Activated CD8-positive, alpha-beta memory T cell treated with anti-CD3 and anti-CD28 coated beads for 1 hour (primary cell): ENCODE data around the gene FANK1.

Experiments used
- DNase-seq, 2 donors: peaks; one replicate each; pipeline ENCODE4 v3.0.0-alpha.2; 2020; ENCODE audit warnings: low read depth in 1 of 2; ENCODE audit errors: extremely low read depth in 1 of 2

FANK1 gene

DNA sequence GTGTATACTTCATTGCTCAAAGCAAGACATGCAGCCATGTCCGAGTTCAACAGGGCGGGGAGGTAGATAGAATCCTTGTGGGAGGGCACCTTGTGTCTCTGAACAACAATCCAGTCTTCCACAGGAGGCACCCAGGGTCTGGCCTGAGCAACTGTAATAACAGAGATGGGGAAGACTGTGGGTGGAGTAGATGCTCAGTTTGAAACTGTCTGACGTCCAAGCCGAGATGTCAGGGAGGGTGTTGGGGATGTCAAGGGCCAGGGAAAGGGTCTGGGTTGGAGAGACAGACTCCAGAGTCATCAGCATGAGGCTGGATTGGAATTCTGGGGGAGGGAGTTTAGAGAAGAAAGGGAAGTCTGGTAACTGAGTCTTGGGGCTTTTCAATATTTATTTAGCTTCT is 88.0 kb downstream of the FANK1 start:
- DNase-seq: no peak

DNA sequence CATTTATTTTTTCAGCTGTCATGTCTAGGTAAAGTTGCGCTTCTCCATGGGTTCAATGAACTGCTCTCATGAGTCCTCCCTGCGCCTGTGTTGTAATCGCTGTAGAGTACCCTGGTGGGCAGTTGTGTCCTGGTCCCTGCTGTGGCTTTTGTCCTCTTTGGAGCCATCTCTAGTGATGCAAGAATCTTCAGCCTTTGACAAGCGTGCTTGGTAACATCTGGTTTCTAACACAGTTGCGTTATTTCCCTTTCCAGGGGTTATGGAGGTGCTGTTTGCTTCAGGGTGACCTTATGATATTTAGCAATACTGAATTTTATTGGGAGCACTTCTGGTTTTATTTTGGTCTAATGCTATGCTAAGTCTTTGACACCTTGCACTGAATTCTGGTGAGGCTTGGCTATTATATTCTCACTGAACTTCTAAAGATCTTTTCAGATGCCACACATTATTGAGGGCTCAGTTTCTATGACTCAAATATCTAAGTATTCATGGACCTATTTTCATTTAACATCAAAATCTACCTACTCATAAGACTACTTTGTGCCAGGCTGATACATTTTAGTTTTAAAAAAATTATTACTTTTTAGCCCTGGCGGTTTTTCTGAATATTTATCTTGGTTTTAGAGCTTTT is 88.6 kb downstream of the FANK1 start:
- DNase-seq: no peak

DNA sequence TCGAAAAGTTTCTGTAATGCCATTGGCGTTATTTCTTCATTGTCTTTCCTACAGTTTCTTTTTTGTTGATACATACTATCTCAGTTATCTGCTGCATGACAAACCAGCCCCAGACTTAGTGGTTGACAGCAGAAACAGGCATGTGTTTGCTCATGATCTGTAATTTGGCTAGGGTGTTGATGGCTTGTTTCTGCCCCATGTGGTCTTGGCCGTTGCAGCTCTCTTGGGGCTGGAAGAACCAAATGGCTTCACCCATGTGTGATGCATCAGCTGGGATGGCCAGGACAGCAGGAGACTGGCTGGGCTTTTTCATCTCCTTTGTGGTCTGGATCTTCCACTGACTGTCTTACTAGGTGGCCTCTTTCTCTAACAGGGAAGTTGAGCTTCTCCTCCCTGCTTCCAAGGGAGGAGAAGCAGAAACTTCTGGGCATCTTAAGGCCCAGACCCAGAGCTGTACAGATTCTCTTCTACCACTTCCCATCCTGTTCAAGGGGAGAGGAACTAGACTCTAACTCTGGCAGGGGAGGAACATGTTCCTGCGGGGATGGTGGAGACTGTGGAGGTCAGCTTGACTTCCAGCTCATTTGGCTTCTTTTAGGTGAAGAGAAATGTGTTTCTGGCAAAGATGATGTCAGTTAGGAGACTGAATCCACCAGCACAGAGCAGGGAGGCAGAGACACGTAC is 89.3 kb downstream of the FANK1 start:
- no peak for DNase-seq

DNA sequence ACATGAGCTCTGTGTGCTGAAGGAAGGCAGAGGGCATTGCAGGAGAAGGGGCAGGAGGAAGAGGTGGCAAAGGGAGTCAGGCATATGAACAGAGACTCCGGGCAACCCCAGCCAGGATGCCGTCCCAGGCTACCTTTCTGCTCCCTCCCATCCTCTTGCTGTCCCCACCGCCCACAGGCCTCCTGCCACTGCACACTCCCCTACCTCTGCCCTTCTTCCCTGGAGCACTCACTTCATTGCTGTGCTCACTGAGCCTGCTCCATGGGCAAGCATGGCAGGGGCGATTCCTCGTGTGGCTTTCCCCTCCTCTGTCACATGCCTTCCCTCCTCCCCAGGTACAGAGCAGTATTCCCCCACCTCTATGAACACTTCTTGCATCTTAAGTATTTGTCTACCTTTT is 93.4 kb downstream of the FANK1 start:
- no peak for DNase-seq

DNA sequence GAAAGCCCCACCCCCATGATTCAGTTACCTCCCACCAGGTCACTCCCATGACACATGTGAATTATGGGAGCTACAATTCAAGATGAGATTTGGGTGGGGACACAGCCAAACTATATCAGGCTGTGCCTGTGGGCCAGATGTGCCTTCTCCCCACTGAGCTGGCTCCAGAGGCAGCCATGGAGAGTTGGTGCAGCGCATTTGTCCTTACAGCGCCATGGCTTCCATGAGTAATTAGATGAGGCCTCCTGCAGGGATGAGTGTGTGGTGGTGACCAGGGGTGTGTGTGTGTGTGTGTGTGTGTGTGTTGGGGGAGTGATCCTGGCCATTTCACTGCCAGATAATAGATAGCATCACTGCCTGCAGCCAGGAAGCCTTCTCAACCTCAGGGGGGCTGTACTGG is 94.6 kb downstream of the FANK1 start:
- no peak for DNase-seq

DNA sequence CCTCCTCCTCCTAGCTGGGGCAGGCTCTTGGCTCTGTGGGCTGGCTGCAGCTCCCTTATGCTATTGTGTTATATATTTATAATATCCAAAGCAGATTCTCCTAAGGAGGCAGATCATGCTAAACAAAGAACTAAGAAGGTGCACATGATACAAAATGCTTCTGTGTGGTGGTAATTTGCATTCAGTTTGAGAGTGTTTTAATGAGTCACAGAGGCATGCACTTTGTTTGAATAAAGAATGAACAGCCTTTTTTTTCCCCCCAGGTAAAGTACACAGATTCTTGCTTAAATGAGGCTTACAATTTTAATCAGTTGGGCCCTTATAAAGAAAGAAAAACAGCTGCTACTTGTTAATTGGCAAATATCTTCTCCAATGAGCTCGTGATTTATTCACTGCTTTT is 95.0 kb downstream of the FANK1 start:
- DNase-seq: no peak

DNA sequence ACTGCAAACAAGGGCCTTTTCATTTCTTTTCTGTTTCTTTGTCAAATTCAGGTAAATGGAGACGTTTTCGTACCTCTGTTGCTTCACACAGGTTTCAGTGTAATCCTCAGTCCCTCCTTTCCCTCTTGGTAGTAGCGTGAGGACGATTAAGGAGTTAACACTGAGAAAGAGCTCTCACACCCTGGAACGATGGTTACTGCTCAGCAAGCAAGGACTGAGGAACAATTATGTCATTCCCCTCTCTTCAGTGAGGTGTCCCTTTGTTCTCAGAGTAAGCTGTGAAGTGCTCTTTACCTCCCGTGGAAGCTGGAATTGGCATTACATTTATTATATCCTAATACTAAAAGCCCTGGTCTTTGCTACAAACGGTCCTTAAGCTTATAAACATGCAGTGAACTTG is 95.9 kb downstream of the FANK1 start:
- no peak for DNase-seq

DNA sequence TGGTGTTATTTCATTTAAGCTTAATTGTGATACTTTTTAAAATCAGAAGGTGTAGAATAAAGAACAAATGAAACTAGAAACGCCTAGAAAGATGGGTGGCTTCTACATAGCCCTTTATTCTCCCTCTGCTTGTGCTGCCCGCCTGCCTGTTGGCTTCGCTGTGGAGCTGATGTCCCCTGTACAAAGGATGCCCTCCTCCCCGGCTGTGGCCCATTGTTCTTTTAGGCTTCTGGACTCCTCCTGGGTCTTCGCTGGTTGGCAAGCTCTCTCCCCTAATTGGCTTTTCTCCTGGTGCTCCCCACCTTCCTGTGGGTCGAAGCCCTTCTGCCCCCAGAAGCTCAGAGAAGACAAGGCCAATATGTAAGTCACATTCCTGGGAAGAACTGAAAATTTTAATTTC is 98.2 kb downstream of the FANK1 start:
- DNase-seq: no peak

DNA sequence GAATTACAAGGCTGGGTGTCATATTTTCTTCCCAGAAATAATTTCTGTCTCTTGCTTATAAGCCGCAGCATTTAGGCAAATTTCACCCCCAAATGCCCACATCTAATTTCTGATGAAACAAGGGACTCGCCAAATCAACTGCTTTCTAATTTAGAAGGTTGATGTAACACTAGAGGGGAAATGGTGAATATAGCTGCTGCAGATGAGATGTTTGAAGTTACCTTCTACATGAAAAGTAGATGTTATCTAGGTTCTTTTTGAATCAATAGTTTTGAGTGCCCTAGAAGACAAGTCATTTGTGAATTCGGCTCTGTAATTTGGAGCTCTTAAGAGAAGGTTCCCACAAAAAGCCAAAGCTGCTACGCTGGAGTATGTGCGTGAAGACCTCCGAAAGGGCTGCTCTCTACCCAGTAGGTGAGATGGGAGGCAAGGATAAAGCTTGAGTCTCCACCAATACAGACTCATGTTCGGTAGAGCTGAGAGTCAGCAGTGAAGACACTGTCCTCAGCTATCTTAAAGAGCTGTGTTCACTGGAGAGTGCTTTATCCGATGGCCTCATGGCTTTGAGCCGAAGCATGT is 99.5 kb downstream of the FANK1 start:
- DNase-seq: no peak

DNA sequence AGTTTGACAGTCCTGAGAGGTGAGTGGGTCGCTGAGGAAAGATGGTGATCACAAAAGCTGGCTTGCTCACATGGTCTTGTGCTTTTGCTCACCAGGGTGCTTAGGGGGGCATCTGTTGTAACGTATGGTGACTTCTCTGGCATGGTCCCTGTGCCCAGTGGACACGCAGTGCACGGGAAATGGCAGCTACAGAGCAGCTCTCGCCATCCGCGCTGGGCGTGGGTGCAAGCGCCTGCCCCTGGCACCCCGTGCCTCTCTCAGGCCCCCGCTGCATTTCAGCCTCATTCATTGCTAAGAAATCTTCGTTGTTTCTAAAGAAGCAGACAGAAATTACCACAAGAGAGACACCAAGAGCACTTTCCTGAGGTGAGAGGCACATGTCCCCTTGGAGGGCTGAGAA is 101.2 kb downstream of the FANK1 start:
- no peak for DNase-seq

DNA sequence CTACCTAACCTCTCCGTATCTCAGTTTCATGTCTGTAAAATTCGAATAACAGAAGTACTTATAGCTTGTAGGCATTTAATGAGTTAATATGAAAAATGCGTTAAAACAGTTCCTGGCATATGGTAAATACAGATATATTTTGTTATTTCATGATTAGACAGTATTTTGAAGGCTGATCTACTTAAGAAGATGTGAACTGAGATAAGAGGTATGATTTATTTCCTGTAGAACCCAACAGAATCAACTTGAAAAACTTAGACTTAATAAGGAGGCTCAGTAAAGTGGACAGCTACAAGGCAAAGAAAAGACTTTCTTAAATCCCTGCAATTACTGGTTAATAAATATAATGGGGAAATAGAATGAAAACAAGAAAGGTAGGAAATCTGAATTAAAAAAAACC is 103.3 kb downstream of the FANK1 start:
- no peak for DNase-seq

DNA sequence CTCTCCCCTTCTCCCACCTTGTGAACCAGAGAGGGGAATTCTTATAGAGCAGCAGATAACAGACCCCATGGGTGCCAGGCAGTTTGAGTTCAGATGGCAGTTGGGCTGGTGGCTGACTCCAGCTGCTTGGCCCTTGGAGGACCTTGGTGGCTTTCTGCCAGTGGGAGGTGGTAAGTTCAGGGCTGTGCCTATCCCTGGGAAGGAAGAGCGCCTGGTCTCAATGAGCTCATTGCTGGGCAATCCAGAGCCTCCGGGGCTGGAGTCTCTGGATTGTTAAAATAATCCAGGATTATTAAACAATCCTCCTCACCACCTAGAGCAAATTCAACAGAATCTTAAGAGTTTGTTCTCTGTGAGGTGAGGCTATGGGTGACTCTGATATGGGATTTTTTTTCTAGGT is 105.2 kb downstream of the FANK1 start:
- DNase-seq: no peak

DNA sequence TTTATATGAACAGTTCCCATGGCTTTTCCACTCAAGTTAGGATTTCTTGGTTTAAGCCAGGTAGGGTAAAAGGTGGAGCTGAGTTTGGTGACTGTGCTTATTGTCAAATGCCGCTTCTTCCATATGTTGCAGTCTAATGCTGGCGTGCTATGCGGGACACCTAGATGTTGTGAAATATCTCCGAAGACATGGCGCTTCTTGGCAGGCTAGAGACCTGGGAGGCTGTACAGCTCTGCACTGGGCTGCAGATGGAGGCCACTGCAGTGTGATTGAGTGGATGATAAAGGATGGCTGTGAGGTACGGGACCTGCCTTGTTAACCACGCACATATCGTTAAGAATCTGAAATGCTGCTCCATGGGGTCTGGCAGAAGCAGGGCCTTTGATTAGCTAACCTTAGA is 108.4 kb downstream of the FANK1 start:
- DNase-seq: no peak

DNA sequence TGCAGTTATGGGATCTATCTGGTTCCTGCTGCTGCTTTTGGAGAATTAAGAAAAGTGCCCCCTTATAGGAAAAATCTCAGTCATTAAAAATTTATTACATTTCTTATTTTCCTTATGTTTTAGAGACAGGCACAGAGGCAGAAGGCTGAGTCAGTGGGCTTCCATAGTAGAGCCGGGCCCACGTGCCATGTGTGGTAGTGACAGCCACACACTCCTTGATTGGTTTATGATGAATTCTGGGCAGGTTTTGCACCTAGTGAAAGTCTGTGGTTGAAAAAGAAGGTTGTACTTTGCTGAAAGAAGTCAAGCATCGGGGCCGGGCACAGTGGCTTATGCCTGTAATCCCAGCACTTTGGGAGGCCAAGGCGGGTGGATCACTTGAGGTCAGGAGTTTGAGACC is 109.9 kb downstream of the FANK1 start:
- DNase-seq: no peak

DNA sequence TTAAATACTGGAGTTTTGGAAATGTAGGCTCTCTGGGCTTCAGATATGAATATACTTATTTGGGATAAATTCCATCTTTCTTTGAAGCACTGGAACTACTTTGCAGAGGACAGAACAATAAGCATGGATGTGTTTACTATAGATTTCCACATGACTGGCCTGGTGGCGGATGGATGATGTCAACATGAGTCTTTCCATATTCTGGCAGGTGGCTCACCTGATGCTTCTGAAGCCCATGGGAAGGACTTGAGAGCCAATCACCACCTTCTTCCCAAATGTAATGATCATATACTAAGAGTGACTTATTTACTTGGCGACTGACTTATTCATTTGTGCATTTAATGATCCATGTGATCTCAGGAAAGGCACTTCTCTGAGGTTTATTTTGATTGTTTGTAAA is 110.5 kb downstream of the FANK1 start:
- DNase-seq: no peak

DNA sequence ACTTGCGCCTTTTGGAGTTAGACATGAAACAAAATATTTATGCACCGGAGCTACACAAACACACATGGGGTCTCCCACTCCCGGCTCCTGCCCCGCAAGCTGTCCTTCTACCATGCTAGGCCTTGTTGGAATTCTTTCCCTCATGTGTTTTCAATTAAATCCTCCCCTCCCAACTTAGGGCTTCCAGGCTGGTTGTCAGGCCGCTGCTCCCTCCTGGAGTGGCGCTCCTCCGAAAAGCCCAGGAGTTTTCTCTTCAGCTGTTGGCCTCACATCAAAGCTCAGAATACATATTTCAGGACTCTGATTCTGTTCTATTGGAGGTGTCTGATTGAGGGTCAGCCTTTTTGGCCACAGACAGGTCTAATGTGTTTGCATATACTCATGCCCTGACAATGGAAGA is 113.3 kb downstream of the FANK1 start:
- DNase-seq: no peak

DNA sequence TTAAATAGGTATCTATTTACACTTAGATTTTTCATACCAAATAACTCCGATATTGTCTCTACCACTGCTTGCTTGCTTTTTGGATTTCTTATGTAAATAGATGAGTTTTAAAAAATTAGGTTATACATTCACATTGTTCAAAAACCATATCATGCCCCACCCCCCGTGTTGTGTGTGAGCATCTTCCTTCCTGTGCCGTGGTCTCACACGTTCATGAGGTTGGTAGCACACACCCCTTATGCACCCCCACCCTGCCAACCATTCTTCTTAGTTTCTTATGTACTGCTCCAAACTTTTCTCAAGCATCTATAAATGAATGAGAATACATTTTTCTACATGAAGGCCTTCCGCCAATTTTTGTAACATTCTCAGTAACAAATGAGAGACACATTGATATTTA is 115.6 kb downstream of the FANK1 start:
- no peak for DNase-seq

DNA sequence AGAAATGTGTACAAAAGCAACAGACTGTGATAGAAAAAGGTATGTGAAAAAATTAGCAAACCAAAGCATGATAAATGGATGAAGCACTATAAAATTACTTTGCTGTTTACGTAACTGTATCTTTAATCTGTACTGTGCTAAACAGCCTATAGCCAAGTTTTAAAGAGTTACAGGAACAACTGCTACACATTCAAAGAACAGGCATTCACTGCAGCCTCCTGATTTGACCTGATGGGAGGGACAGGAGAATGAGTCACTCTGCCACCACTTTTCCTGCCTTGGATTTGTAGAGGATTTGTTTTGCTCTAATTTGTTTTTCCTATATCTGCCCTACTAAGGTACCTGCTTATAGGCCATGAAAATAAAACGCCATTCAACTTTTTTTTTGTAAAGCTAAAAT is 116.1 kb downstream of the FANK1 start:
- no peak for DNase-seq

DNA sequence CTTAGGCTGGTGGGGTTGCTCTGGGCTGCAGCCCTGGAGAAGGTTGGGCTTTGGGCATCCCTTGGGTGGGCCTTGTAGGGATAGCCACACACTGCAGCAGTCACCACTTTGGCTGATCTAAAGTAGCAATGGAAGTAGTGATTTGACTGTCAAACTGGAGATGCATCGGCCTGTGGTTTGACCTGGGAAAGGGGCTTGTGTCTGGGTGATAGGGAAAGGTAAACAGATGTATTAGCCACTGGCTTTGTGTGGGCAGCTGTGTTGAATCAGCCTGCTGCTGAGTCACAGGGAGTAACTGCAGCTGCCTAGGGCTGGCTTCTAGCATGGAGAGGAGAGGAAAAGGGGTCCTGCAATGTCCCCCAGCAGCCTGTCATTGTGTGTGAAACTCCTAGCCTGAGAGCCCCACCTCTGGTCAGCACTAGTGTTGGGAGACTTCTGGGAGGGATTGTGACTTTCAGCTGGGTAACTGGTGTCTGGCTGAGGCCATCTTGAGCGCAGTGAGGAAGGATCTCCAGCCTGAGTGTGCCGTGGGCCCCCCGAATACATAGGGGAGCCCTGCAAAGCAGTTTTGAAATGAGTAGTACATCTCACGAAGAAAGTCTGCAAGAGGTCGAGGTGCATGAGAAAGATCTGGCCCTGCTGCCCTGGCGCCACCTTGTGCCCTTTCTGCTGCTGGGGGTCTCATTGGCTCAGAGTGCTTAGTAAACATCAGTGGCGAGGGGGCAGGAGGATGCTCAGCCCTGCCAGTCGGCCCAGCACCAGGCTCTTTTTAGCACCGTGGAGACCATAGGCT is 117.3 kb downstream of the FANK1 start:
- no peak for DNase-seq

DNA sequence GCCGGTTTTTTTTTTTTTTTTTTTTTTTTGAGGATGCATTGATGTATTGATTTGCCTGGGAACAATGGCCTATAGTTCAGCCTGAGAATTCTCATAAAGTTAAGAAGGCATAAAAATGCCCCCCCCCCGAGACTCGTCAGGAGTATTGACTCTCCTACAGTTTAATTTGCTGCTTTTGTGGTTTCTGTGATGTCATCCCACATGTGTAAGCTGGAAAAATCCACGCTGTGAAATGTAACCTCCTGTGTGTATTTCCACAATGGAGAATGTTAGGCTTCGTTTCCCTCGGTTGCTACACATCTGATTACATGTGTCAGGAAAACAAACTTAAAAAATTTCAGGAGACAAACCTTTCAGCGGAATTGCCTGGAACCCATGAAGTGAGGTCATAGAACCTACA is 117.9 kb downstream of the FANK1 start:
- DNase-seq: no peak

DNA sequence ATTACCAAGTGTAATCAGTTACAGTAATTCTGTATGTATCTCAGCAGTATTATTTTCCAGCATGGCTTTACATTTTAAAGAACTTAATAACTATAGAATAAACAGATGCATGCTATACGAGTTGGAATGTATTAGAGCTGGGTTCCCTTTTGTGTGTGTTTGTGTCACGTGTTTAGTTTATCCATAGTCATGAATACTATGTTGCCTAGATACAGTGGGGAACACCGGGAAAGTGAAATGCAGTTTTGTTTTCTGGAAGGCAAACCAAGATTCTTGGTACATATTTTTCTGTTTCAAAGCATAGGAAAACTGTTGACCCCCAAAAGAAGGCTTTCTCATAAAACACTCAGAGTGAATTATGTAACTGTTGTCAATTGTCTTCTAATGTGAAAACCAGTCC is 119.0 kb downstream of the FANK1 start:
- DNase-seq: no peak
